HG02885 (cell line): Measurements from ENCODE around the gene MOB2.

Source experiments
- ATAC-seq: cut with Tn5 transposase; IDR thresholded peaks from one replicate; pipeline ENCODE4 v1.9.1; 2021; ENCODE audit warnings: mild to moderate bottlenecking; ENCODE audit not compliant: unreplicated experiment, poor library complexity

The MOB2 gene

DNA sequence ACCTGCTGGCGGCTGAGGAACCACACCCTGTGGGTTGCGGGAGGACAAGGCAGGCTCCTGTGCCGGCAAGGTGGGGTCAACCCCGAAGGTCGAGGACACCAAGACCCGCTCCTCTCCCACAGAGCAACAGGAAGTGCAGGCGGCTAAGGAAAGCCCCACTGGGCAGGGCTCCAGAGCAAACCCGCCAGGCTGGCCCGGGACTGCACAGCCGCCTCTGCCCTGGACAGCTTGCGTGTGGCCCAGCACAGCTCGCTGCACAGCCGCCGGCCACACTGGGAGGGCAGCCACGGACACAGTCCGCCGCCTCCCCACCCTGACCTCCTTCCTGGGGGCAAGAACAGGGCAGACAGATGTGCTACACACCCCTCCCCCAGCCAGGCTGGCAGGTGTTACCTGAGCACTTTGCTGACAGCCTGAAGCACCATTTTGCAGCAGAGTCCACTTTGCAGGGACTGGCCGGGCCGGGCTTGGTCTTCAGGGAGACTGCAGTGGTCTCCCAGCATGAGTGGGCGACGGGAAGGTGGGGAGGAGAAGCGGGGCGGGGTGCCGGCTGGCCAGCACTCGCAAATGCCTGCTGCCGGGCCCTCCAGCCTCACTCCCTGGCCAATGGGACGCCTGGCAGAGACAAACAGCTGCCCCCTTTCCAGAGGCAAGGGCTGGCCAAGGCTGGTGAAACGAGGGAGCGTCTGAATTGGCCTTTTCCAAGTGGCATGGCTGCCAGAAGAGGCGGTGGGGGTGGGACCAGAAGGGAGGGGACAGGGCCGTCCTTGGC is at the start of gene MOB2:
Gene MOB2 (minus strand): TSS at position 726 of the 772 bp plus-strand sequence. CDS start 223 bp downstream, at position 503.
- no peak for ATAC-seq

GRCh38 chr11:1534682-1535081 is 48.1 kb upstream of the MOB2 start:
- ATAC-seq: no peak

DNA sequence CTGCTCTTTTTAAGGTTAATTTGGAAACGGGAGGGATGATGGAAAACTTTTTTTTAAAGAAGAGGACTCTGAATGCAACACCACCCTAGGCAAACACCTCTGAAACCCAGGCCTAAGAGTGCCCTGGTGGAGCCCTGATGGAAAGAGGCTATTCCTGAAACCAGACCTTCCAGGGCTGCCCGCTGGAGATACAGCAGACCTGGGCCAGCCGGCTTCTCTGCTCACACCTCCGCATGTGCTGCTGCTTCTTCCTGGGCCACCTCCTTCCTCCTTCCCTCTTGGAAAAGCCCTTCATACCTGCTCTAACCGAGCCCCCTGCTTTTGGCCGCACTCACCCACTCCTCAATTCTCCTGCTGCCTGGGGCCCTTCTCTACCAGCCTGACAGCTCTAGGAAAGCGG is 47.6 kb upstream of the MOB2 start:
- ATAC-seq: no peak

DNA sequence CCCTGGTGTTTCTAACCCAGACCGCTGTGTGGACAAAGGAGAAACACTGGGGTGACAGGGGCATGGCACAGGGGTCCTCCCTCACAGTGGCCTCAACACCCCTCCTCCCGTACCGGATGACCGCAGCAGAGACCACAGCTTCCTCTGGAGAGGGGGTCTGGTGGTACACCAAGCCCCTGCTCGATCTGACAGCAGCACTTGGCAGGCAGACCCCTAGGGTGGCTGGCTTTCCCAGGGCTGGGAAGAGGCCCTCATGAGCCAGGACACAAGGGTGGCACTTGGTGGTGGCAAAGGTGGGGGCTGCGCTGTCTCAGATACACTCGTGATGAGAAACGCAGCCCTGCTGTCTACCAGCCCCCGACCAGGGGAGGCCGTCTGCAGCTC is 46.8 kb upstream of the MOB2 start:
- no peak for ATAC-seq

GRCh38 chr11:1532606-1533341 is 46.2 kb upstream of the MOB2 start:
- no peak for ATAC-seq

GRCh38 chr11:1532014-1532586 is 45.5 kb upstream of the MOB2 start:
- ATAC-seq: no peak

DNA sequence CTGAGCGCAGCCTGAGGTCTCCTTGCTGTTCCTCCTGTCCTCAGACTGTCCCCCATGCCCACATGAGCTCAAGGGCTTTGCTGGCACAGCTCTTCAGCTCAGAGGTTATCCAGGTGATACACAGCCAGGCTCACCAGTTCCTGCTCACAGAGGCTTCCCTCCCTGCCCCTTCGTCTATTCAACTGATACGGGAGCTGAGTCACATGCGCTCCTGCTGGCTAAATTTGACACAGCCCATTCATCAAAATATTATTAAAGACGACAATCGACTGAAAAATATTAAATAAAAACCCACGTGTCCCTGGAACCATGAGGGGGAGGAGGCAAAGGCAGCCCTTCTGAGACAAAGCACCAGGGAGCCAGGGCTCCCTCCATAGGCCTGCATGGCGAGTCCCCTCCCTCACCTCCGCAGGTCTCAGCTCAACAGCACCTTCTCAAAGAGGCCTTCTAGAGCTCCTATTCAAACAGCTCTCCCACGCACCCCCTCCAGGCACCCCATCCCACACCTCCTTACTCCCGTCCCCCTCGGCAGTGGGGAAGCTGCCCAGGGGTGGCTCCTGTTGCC is 45.0 kb upstream of the MOB2 start:
- ATAC-seq: no peak

- no peak for ATAC-seq
Measured at GRCh38 chr11:1530686-1531448, 44.3 kb upstream of the MOB2 start.

DNA sequence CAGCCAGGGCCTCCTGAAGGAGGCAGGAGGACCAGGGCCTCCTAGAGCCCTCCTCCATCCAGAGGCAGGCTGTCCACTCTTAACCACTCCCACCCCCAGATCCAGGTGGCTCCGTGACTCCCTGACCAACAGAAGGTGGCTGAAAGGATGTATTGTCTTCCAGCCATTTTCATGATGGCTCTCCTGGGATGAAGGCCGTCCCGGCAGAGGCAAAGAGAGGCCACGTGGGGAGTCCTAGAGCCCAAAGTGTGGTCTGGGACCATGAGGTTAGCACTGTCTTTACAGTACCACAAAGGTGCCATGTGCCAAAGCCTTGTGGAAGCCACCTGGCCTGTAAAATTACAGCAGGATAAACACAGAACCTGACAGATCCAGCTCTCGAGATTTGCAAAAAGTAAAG is 43.2 kb upstream of the MOB2 start:
- ATAC-seq: no peak

- ATAC-seq: no peak
Measured at GRCh38 chr11:1529286-1529685, 42.7 kb upstream of the MOB2 start.

DNA sequence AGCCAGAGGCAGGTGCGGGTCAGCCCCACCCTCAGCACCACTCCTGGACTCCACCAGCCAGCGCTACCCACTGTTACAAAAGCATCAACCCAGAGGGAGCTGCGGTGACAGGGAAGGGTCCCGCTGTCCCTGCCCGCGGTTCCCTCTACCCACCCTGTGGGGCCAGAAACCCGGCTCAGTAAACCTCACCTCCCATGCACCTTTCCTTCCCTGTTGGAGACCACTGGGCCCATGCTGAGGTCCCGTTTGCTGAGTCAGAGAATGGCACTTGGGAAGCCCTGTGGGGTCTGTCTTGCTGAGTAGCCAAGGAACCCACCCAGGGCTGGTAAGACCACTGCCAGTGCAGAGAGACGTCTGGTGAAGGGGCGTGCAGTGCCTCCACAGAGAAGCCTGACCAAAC is 42.1 kb upstream of the MOB2 start:
- no peak for ATAC-seq

- ATAC-seq: no peak
Measured at GRCh38 chr11:1526785-1527184, 40.2 kb upstream of the MOB2 start.

- no peak for ATAC-seq
Measured at GRCh38 chr11:1523779-1524178, 37.2 kb upstream of the MOB2 start.

GRCh38 chr11:1523077-1523476 is 36.5 kb upstream of the MOB2 start:
- ATAC-seq: no peak

- ATAC-seq: peak; percentile 37
Measured at GRCh38 chr11:1522081-1522424, 35.5 kb upstream of the MOB2 start.

GRCh38 chr11:1521382-1522080 is 35.0 kb upstream of the MOB2 start:
- peak; percentile 92 for ATAC-seq

- no peak for ATAC-seq
Measured at GRCh38 chr11:1520663-1521267, 34.2 kb upstream of the MOB2 start.

GRCh38 chr11:1520209-1520662 is 33.7 kb upstream of the MOB2 start:
- ATAC-seq: no peak
